ENCODE measurements around the gene MBNL1. TPM values are rescaled to one million over a fixed set of nuclear protein-coding genes. Genes with fewer than 3 reads are reported as not detected.

Gene MBNL1
- total RNA-seq, 1 experiment from 2014 or later, result 265 TPM

DNA sequence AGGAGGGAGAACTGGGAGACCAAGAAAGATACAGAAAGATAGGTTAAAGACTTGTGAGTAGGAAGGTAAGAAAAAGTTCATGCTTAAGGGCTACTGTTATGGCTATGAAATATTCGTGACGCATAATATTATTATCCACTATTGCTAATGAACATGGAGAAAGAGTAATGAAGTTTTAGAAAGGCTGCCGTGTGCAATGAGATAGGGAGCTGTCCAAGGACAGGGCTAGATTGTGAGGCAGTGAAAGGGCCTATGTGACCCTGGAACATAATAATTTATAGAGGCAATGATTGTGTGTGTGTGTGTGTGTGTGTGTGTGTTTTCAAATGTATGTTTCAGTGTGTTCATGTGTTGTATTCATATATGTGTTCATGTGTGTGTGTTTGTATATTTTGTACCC is 27.7 kb downstream of the MBNL1 start:
- H3K4me2 ChIP-seq (ENCODE audit: low read depth, low read length, poor library complexity, severe bottlenecking), result peak overlapping the region; percentile 12
- H3K79me2 ChIP-seq (ENCODE audit: low read length), result peaks cover 100% of the 10 kb centered on the region
- 0 out of 2 replicates have a peak, but pooled peaks cover 9% of the 10 kb centered on the region for H4K20me1 ChIP-seq (ENCODE audit: insufficient read depth, low read depth, low read length)
- H2AFZ ChIP-seq (ENCODE audit: low read length), result no peak overlapping the region
- no peak for DNase-seq
- H3K36me3 ChIP-seq (ENCODE audit: insufficient read depth, low read length), result peaks cover 8% of the 10 kb centered on the region; the same call in 1 of the 2 replicates
- no peak overlapping the region for H3K9ac ChIP-seq (ENCODE audit: low read length)
- no peaks in the 10 kb centered on the region for H3K9me2 ChIP-seq (replicated peaks; ENCODE audit: insufficient read depth, low read length)
- H3K27ac ChIP-seq (ENCODE audit: low read length), result peak overlapping the region; percentile 56
- H3K4me3 ChIP-seq (ENCODE audit: low read length), result no peak overlapping the region
- H3K27me3 ChIP-seq (ENCODE audit: low read length), result no peaks in the 10 kb centered on the region
- no peaks in the 10 kb centered on the region for H3K9me3 ChIP-seq (ENCODE audit: low read length)
- H3K4me1 ChIP-seq (ENCODE audit: low read length), result peaks cover 90% of the 10 kb centered on the region

- Histone ChIP-seq H3K9me2 (replicated peaks; ENCODE audit: insufficient read depth, low read length) (no peaks in the 10 kb centered on the region), H2AFZ (ENCODE audit: low read length) (no peak overlapping the region), H3K9me3 (ENCODE audit: low read length) (no peaks in the 10 kb centered on the region), H3K36me3 (ENCODE audit: insufficient read depth, low read length) (peaks cover 8% of the 10 kb centered on the region; the same call in 1 of the 2 replicates), H4K20me1 (ENCODE audit: insufficient read depth, low read depth, low read length) (0 out of 2 replicates have a peak, but pooled peaks cover 4% of the 10 kb centered on the region), H3K4me1 (ENCODE audit: low read length) (peaks cover 90% of the 10 kb centered on the region), H3K4me2 (ENCODE audit: low read depth, low read length, poor library complexity, severe bottlenecking) (peak overlapping the region; percentile 79), H3K27ac (ENCODE audit: low read length) (peak overlapping the region; percentile 17), H3K27me3 (ENCODE audit: low read length) (no peaks in the 10 kb centered on the region), H3K4me3 (ENCODE audit: low read length) (no peak overlapping the region), H3K79me2 (ENCODE audit: low read length) (peaks cover 100% of the 10 kb centered on the region), H3K9ac (ENCODE audit: low read length) (no peak overlapping the region)
- DNase-seq, result no peak
Observed at GRCh38 chr3:152296971-152297370, 28.2 kb downstream of the MBNL1 start.

DNA sequence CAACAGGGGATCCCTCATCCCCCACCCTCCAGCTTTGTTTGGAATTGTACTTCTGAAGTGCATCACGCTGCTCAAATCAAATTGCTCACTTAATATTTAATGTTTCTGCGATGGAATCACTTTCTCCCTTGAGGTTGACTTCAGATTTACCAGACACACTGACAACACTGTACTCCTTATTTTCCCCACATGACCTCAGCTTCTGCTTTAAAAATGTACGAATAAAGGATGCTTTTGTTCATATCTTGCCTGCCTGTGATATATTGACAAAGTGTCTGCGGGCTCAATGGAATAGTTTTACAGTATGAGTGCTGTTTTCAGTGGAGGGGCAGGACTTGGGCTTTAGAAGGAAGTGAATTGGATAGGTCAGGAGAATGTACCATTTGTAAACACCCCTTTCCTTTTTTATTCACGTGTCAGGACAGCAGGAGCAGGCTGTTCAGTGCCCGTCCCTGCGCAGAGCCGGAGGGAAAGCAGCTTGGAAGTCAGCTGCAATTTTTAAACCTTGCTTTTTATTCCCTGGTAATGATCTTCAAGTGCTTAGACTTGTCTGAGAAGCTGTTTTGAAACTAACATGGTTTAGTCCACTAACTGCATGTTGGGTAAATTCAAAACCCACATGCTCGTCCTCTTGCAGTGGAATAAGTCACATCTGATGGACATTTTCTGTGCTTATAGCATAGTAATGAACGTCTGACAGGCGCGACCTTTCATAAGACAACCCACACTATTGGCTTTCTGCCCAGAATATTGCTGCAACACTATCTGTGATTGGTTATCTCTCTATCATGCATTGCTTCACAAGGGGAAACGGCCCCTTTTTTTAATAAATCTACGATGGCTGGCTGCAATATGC is 29.9 kb downstream of the MBNL1 start:
- H3K27ac ChIP-seq (ENCODE audit: low read length), result peak overlapping the region; percentile 82
- H4K20me1 ChIP-seq (ENCODE audit: insufficient read depth, low read depth, low read length), result no peaks in the 10 kb centered on the region
- H3K9ac ChIP-seq (ENCODE audit: low read length), result peak overlapping the region; percentile 65
- H3K36me3 ChIP-seq (ENCODE audit: insufficient read depth, low read length), result peaks cover 8% of the 10 kb centered on the region; the same call in 1 of the 2 replicates
- no peaks in the 10 kb centered on the region for H3K27me3 ChIP-seq (ENCODE audit: low read length)
- peaks cover 93% of the 10 kb centered on the region for H3K4me1 ChIP-seq (ENCODE audit: low read length)
- H3K4me2 ChIP-seq (ENCODE audit: low read depth, low read length, poor library complexity, severe bottlenecking), result peak overlapping the region; percentile 79
- DNase-seq, result peak; percentile 95
- H3K4me3 ChIP-seq (ENCODE audit: low read length), result peak overlapping the region; percentile 66
- no peaks in the 10 kb centered on the region for H3K9me2 ChIP-seq (replicated peaks; ENCODE audit: insufficient read depth, low read length)
- H2AFZ ChIP-seq (ENCODE audit: low read length), result no peak overlapping the region
- H3K79me2 ChIP-seq (ENCODE audit: low read length), result peaks cover 100% of the 10 kb centered on the region
- no peaks in the 10 kb centered on the region for H3K9me3 ChIP-seq (ENCODE audit: low read length)

GRCh38 chr3:152299249-152299976 is 30.7 kb downstream of the MBNL1 start:
- Histone ChIP-seq H3K4me1 (ENCODE audit: low read length) (peaks cover 99% of the 10 kb centered on the region), H3K4me3 (ENCODE audit: low read length) (peak overlapping the region; percentile 66)

GRCh38 chr3:152300029-152300731 is 31.5 kb downstream of the MBNL1 start:
- peak overlapping the region; percentile 79 for H3K4me2 ChIP-seq (ENCODE audit: low read depth, low read length, poor library complexity, severe bottlenecking)
- H3K36me3 ChIP-seq (ENCODE audit: insufficient read depth, low read length), result peaks cover 12% of the 10 kb centered on the region; the same call in 1 of the 2 replicates
- H3K27me3 ChIP-seq (ENCODE audit: low read length), result no peaks in the 10 kb centered on the region
- H3K9me3 ChIP-seq (ENCODE audit: low read length), result no peaks in the 10 kb centered on the region
- no peaks in the 10 kb centered on the region for H3K9me2 ChIP-seq (replicated peaks; ENCODE audit: insufficient read depth, low read length)
- peak overlapping the region; percentile 66 for H3K4me3 ChIP-seq (ENCODE audit: low read length)
- peak overlapping the region; percentile 65 for H3K9ac ChIP-seq (ENCODE audit: low read length)
- DNase-seq, result no peak
- peaks cover 100% of the 10 kb centered on the region for H3K79me2 ChIP-seq (ENCODE audit: low read length)
- peaks cover 99% of the 10 kb centered on the region for H3K4me1 ChIP-seq (ENCODE audit: low read length)
- peak overlapping the region; percentile 84; the same call in 1 of the 2 replicates for H3K27ac ChIP-seq (ENCODE audit: low read length)
- H2AFZ ChIP-seq (ENCODE audit: low read length), result no peak overlapping the region
- H4K20me1 ChIP-seq (ENCODE audit: insufficient read depth, low read depth, low read length), result no peaks in the 10 kb centered on the region

More at GRCh38 chr3:152299249-152299976, 30.7 kb downstream of the MBNL1 start:
- DNase-seq, result no peak
- Histone ChIP-seq H3K9me2 (replicated peaks; ENCODE audit: insufficient read depth, low read length) (no peaks in the 10 kb centered on the region), H3K27me3 (ENCODE audit: low read length) (no peaks in the 10 kb centered on the region), H3K36me3 (ENCODE audit: insufficient read depth, low read length) (peaks cover 8% of the 10 kb centered on the region; the same call in 1 of the 2 replicates), H4K20me1 (ENCODE audit: insufficient read depth, low read depth, low read length) (no peaks in the 10 kb centered on the region), H3K27ac (ENCODE audit: low read length) (peak overlapping the region; percentile 82), H3K4me2 (ENCODE audit: low read depth, low read length, poor library complexity, severe bottlenecking) (peak overlapping the region; percentile 79), H3K9me3 (ENCODE audit: low read length) (no peaks in the 10 kb centered on the region), H3K9ac (ENCODE audit: low read length) (peak overlapping the region; percentile 65), H2AFZ (ENCODE audit: low read length) (no peak overlapping the region), H3K79me2 (ENCODE audit: low read length) (peaks cover 100% of the 10 kb centered on the region)

- peak overlapping the region; percentile 79 for H3K4me2 ChIP-seq (ENCODE audit: low read depth, low read length, poor library complexity, severe bottlenecking)
- DNase-seq, result no peak
- H3K9me2 ChIP-seq (replicated peaks; ENCODE audit: insufficient read depth, low read length), result no peaks in the 10 kb centered on the region
- H3K36me3 ChIP-seq (ENCODE audit: insufficient read depth, low read length), result peaks cover 21% of the 10 kb centered on the region; the same call in 1 of the 2 replicates
- H3K4me1 ChIP-seq (ENCODE audit: low read length), result peaks cover 96% of the 10 kb centered on the region
- peaks cover 100% of the 10 kb centered on the region for H3K79me2 ChIP-seq (ENCODE audit: low read length)
- H3K27me3 ChIP-seq (ENCODE audit: low read length), result no peaks in the 10 kb centered on the region
- H3K27ac ChIP-seq (ENCODE audit: low read length), result peak overlapping the region; percentile 84
- no peaks in the 10 kb centered on the region for H4K20me1 ChIP-seq (ENCODE audit: insufficient read depth, low read depth, low read length)
- H3K4me3 ChIP-seq (ENCODE audit: low read length), result peak overlapping the region; percentile 66
- no peak overlapping the region for H2AFZ ChIP-seq (ENCODE audit: low read length)
- peak overlapping the region; percentile 65 for H3K9ac ChIP-seq (ENCODE audit: low read length)
- no peaks in the 10 kb centered on the region for H3K9me3 ChIP-seq (ENCODE audit: low read length)
Observed at GRCh38 chr3:152301745-152302181, 33.0 kb downstream of the MBNL1 start.

DNA sequence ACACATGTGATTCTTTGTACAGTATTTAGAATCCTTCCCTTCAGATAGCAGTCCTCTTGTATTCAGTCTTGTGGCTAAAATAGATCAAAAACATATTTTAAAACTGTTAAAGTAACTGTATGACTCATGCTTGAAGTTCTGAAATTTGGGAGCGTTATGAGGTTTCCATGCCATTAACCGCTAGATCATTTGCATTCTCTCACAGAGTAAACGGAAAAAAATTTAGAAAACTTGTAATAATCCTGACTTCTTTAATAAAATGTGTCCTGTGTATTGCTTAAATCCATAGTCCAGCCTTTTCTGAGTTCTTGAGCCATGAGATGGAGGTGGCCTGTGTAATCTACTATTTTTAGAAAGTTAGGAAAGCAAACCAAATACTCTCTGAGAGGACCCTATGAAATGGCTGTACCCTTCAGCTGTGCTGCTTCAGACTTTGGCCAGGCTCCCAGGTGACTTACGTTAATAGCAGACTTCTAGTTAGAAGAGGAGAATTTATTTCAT is 33.8 kb downstream of the MBNL1 start:
- peak overlapping the region; percentile 66 for H3K4me3 ChIP-seq (ENCODE audit: low read length)
- no peaks in the 10 kb centered on the region for H3K27me3 ChIP-seq (ENCODE audit: low read length)
- peaks cover 92% of the 10 kb centered on the region for H3K4me1 ChIP-seq (ENCODE audit: low read length)
- no peaks in the 10 kb centered on the region for H3K9me2 ChIP-seq (replicated peaks; ENCODE audit: insufficient read depth, low read length)
- H4K20me1 ChIP-seq (ENCODE audit: insufficient read depth, low read depth, low read length), result no peaks in the 10 kb centered on the region
- no peaks in the 10 kb centered on the region for H3K9me3 ChIP-seq (ENCODE audit: low read length)
- peak; percentile 81 for DNase-seq
- peak overlapping the region; percentile 84 for H3K27ac ChIP-seq (ENCODE audit: low read length)
- H3K36me3 ChIP-seq (ENCODE audit: insufficient read depth, low read length), result peaks cover 21% of the 10 kb centered on the region; the same call in 1 of the 2 replicates
- peaks cover 100% of the 10 kb centered on the region for H3K79me2 ChIP-seq (ENCODE audit: low read length)
- H3K9ac ChIP-seq (ENCODE audit: low read length), result peak overlapping the region; percentile 65
- H3K4me2 ChIP-seq (ENCODE audit: low read depth, low read length, poor library complexity, severe bottlenecking), result peak overlapping the region; percentile 79
- no peak overlapping the region for H2AFZ ChIP-seq (ENCODE audit: low read length)

Measured in Karpas-422 (cell line).